Erythroblast (primary cell): ENCODE results near the gene TMEM240.
"Not testable (repeated sequence)": the region's sequence is repeated elsewhere in the genome, so short reads cannot be mapped to it uniquely, and the experiment has no call there.

Experiments used
- DNase-seq, 2 experiments: peaks; one replicate each; lab custom pipeline; 2025; lab: John Stamatoyannopoulos, UW
- GATA1 ChIP-seq: IDR thresholded peaks from 2 replicates; pipeline ENCODE4 v1.6.1; 2011; ENCODE audit warnings: low read depth, mild to moderate bottlenecking, control low read depth, low read length, moderate library complexity
- POLR2A ChIP-seq: IDR thresholded peaks from 2 replicates; pipeline ENCODE4 v1.6.1; 2011; ENCODE audit warnings: mild to moderate bottlenecking, low read length

Gene TMEM240

GRCh38 chr1:1564268-1564667, 23.8 kb upstream of the TMEM240 start:
- peak in 1 of 2 experiments; percentile 27 for DNase-seq

GRCh38 chr1:1563688-1564087, 23.3 kb upstream of the TMEM240 start:
- DNase-seq, result no peak
- TF ChIP-seq GATA1 (no peak), POLR2A (no peak)

More at GRCh38 chr1:1564268-1564667, 23.8 kb upstream of the TMEM240 start:
- TF ChIP-seq GATA1 (no peak), POLR2A (no peak)

DNA sequence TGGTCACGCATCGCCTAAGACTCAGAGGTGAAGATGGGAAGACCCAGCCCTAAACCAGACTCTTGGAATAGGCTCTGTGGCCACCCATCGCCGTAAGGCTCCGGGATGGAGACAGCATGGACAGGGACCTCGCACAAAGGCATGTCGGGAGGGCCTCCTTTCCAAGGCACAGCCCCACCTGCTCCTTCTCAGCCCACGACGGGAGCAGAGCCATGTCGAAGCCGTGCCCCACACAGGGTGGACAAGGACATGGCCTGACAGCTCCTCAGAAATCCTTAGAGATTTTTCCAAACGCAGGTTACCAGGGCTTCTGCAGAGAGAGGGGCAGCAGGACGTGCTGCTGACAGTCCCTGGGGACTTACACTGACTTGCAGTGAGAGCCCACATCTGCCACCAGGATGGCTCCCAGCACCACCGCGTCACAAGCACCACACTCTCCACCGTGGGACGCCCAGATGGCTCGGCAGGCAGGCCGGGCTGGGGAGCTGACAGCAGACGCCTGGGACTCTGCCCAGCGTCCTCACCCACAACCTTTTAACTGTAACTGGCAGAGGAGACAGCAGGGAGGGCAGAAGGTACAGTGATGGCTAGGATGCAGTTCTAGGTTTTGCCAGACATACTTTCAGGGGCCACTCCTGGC, 22.3 kb upstream of the TMEM240 start:
- TF ChIP-seq POLR2A, result no peak
- TF ChIP-seq GATA1, result no peak
- no peak for DNase-seq

GRCh38 chr1:1561801-1562470, 21.5 kb upstream of the TMEM240 start:
- no peak for DNase-seq
- peak; percentile 9 for TF ChIP-seq POLR2A
- TF ChIP-seq GATA1, result no peak

GRCh38 chr1:1560178-1560577, 19.8 kb upstream of the TMEM240 start:
- TF ChIP-seq POLR2A (peak; percentile 6), GATA1 (no peak)
- no peak for DNase-seq

- no peak for TF ChIP-seq POLR2A
- no peak for DNase-seq
These were observed 18.6 kb upstream of the TMEM240 start for GRCh38 chr1:1559066-1559465.

- no peak for TF ChIP-seq POLR2A
- TF ChIP-seq GATA1, result no peak
- DNase-seq, result no peak
These were observed 18.2 kb upstream of the TMEM240 start for GRCh38 chr1:1558591-1558990.

- DNase-seq, result not testable (repeated sequence)
These were observed 17.3 kb upstream of the TMEM240 start for GRCh38 chr1:1557688-1558087.

- not testable (repeated sequence) for DNase-seq
These were observed 16.5 kb upstream of the TMEM240 start for GRCh38 chr1:1556961-1557360.

- TF ChIP-seq POLR2A (no peak), GATA1 (no peak)
- DNase-seq, result no peak
These were observed 16.1 kb upstream of the TMEM240 start for GRCh38 chr1:1556505-1556904.

GRCh38 chr1:1554926-1555915, 14.8 kb upstream of the TMEM240 start:
- no peak for DNase-seq
- TF ChIP-seq GATA1 (no peak), POLR2A (no peak)

DNA sequence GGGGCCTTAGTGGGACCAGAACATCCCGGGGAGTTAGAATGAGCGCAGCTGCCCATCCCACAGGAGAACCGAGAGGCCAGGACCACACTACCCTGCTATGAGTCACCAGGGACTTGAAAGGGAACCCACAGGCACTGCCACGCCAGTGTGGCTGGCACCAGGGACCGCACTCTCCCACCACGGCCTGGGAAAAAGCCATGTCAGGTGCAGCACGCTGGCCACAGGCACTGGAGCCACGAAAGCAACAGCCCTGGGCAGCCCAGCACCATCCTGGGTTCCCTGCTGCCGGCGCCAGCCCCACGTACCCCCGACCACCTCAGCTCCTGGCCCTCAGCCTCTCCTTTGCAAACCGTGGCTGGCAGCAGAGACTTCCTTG, 14.1 kb upstream of the TMEM240 start:
- DNase-seq, result no peak
- TF ChIP-seq GATA1 (no peak), POLR2A (no peak)

DNA sequence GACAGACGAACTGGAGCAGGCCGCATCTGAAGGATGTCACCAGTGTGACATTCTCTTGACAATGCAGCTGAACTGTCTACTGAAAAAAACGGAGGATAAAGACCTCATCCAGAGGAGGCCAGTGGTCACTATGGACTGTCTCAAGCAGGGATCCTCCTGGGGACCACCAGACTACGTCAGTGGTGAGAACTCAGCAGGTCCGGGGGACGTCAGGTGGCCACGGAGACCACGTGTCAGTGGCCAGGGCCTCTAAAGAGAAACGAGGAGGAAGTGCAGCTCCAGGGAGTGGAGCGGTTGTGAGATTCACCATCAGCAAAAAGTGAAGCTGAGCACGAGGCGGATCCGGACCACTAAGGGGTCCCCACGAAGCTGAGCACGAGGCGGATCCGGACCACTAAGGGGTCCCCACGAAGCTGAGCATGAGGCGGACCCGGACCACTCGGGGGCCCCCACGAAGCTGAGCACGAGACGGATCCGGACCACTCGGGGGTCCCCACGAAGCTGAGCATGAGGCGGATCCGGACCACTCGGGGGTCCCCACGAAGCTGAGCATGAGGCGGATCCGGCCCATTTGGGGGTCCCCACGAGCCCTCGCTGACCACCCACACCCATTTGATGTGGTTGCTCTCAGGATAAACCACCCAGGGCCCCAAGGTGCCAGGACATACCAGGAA, 13.5 kb upstream of the TMEM240 start:
- DNase-seq, result no peak
- TF ChIP-seq GATA1, result no peak
- TF ChIP-seq POLR2A, result no peak

DNA sequence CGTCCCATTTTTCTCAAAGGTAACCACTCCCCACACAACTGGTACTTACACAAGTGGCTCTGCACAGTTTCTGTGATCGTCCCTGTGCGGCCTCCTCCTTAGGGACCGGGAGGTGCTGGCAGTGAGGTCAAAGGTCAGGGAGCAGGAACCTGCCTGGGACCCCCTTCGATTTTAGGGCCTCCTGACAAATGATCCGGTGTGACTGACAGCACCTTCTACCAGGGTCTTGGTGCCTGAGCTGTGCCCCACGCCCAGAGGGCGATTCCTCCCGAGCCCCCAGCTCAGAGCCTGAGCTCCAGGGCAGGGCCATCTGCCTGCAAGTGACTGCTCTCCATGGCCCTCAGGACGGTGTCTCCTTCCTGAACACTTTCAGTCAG, 11.8 kb upstream of the TMEM240 start:
- no peak for DNase-seq
- TF ChIP-seq POLR2A, result no peak
- no peak for TF ChIP-seq GATA1
